Upper lobe of left lung (tissue), 4 donors: ENCODE results near the gene GABRR3.

Source experiments
- CTCF ChIP-seq, 6 experiments: fragments of 450-650 bp in 4 of 6; fragments of 200-600 bp in 2 of 6; sonication (generic) in 2 of 6; IDR thresholded peaks; one replicate each; pipeline ENCODE4 v1.5.1; 2016 to 2019; ENCODE audit warnings: antibody characterized with exemption in 6 of 6
- EP300 ChIP-seq, 4 donors: sonication (generic); formaldehyde crosslinking; IDR thresholded peaks; one replicate each; pipeline ENCODE4 v1.5.1; 2017; ENCODE audit warnings: antibody characterized with exemption in 4 of 4, control low read depth in 2 of 4
- POLR2AphosphoS5 ChIP-seq, 2 donors: sonication (generic); formaldehyde crosslinking; IDR thresholded peaks; one replicate each; pipeline ENCODE4 v1.5.1; 2017; ENCODE audit warnings: antibody characterized with exemption in 2 of 2

GRCh38 chr3:98034036-98034435 lies 1.1 kb downstream of the GABRR3 start:
- TF ChIP-seq CTCF (IDR thresholded peaks at IDR 0.05) (no peak), POLR2AphosphoS5 (IDR thresholded peaks at IDR 0.05) (no peak), EP300 (IDR thresholded peaks at IDR 0.05) (no peak)
